ENCODE results near the gene RNF223. TPM values are rescaled to one million over a fixed set of nuclear protein-coding genes. Genes with fewer than 3 reads are reported as not detected.

The RNF223 gene
- total RNA-seq, 1 donor from 2014 or later = not detected

DNA sequence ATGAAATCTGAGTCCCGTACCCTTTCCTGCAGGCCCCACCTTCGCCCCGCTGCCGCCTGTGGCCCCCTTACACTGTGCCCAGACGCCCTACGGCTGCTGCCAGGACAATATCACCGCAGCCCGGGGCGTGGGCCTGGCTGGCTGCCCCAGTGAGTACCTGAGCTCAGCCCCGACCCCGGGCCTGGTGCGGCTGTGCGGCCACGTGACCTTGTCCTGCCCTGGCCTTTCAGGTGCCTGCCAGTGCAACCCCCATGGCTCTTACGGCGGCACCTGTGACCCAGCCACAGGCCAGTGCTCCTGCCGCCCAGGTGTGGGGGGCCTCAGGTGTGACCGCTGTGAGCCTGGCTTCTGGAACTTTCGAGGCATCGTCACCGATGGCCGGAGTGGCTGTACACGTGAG, 29.0 kb downstream of the RNF223 start:
- CTCF ChIA-PET = no interaction called here
- peaks cover under 1% of the 10 kb centered on the region for H3K4me1 Mint-ChIP-seq

GRCh38 chr1:1044455-1045078, 29.5 kb downstream of the RNF223 start:
- intact Hi-C loops (cut with micrococcal nuclease) = no loop called here
- POLR2A ChIA-PET = interaction anchor here (1.0 to 1.4 kb wide), 2 partner anchors 11 to 19 kb away, joined by 3 read pairs; no protein-coding TSS in a partner anchor
- TF ChIP-seq CTCF (IDR thresholded peaks at IDR 0.05) = no peak
- Mint-ChIP-seq H3K9me3 (no peaks in the 10 kb centered on the region), H3K4me1 (peaks cover 6% of the 10 kb centered on the region), H3K27ac (no peak overlapping the region), H3K36me3 (ENCODE audit: low read depth) (no peaks in the 10 kb centered on the region), H3K4me3 (no peak overlapping the region), H3K27me3 (no peaks in the 10 kb centered on the region)
- ATAC-seq (ENCODE audit: low read depth) (no peak), DNase-seq (no peak)
- CTCF ChIA-PET = no interaction called here

More for the DNA sequence above, 29.0 kb downstream of the RNF223 start:
- H3K4me3 Mint-ChIP-seq = no peak overlapping the region
- H3K27ac Mint-ChIP-seq = no peak overlapping the region
- ATAC-seq (ENCODE audit: low read depth) (no peak), DNase-seq (no peak)
- H3K27me3 Mint-ChIP-seq = no peaks in the 10 kb centered on the region
- H3K36me3 Mint-ChIP-seq (ENCODE audit: low read depth) = no peaks in the 10 kb centered on the region
- no peaks in the 10 kb centered on the region for H3K9me3 Mint-ChIP-seq
- no peak for TF ChIP-seq CTCF (IDR thresholded peaks at IDR 0.05)
- intact Hi-C loops (cut with micrococcal nuclease) = no loop called here
- POLR2A ChIA-PET = interaction anchor here (1.0 to 1.4 kb wide), 2 partner anchors 12 to 18 kb away, joined by 3 read pairs; no protein-coding TSS in a partner anchor

DNA sequence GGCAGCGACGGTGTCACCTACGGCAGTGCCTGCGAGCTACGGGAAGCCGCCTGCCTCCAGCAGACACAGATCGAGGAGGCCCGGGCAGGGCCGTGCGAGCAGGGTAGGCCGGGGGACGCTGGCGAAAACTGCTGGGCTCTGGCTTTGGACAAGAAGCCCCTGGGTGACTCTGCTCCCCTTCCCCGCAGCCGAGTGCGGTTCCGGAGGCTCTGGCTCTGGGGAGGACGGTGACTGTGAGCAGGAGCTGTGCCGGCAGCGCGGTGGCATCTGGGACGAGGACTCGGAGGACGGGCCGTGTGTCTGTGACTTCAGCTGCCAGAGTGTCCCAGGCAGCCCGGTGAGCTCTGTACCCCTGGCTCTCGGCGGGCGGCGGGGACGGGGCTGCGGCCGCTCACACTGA, 30.2 kb downstream of the RNF223 start:
- H3K36me3 Mint-ChIP-seq (ENCODE audit: low read depth) = no peaks in the 10 kb centered on the region
- intact Hi-C loops (cut with micrococcal nuclease) = no loop called here

GRCh38 chr1:1043411-1043810, 30.7 kb downstream of the RNF223 start:
- peaks cover 8% of the 10 kb centered on the region for H3K27me3 Mint-ChIP-seq
- no peak overlapping the region for H3K27ac Mint-ChIP-seq
- no peaks in the 10 kb centered on the region for H3K36me3 Mint-ChIP-seq (ENCODE audit: low read depth)
- intact Hi-C loops (cut with micrococcal nuclease) = no loop called here
- ChIA-PET POLR2A (no interaction called here), CTCF (no interaction called here)
- H3K4me3 Mint-ChIP-seq = no peak overlapping the region
- ATAC-seq (ENCODE audit: low read depth) = no peak
- no peak for TF ChIP-seq CTCF (IDR thresholded peaks at IDR 0.05)
- no peaks in the 10 kb centered on the region for H3K9me3 Mint-ChIP-seq
- peaks cover 18% of the 10 kb centered on the region for H3K4me1 Mint-ChIP-seq
- DNase-seq = no peak

More for the DNA sequence above, 30.2 kb downstream of the RNF223 start:
- no peak for ATAC-seq (ENCODE audit: low read depth)
- Mint-ChIP-seq H3K4me3 (no peak overlapping the region), H3K9me3 (no peaks in the 10 kb centered on the region), H3K27ac (no peak overlapping the region), H3K27me3 (peaks cover 3% of the 10 kb centered on the region), H3K4me1 (peaks cover 13% of the 10 kb centered on the region)
- TF ChIP-seq CTCF (IDR thresholded peaks at IDR 0.05) = no peak
- CTCF ChIA-PET = no interaction called here
- POLR2A ChIA-PET = interaction anchor here (0.6 to 1.4 kb wide), 2 partner anchors 9 to 11 kb away, joined by 3 to 11 read pairs; no protein-coding TSS in a partner anchor
- no peak for DNase-seq

DNA sequence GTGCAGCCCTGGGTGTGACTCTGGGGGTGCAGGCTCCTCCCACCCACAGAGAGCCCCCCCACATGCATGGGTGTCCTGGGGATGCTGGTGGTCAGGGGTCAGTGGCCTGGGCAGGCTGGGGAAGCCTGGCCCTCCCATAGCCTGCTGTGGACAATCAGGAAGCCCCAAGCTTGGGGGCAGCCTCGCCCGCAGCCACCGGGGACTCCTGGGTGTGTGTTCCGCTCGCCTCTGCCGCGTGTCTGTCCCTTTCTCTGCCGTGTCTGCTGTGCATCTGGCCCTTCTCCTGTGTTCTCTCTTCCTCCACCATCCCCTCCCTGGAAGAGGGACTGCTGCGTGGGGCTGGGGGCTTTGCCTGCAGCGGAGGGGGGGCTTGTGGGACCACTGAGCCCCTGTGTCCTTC, 31.3 kb downstream of the RNF223 start:
- H3K4me1 Mint-ChIP-seq = peaks cover 22% of the 10 kb centered on the region
- H3K36me3 Mint-ChIP-seq (ENCODE audit: low read depth) = no peaks in the 10 kb centered on the region
- TF ChIP-seq CTCF (IDR thresholded peaks at IDR 0.05) = no peak
- CTCF ChIA-PET = no interaction called here
- H3K4me3 Mint-ChIP-seq = no peak overlapping the region
- no peak overlapping the region for H3K27ac Mint-ChIP-seq
- no peaks in the 10 kb centered on the region for H3K9me3 Mint-ChIP-seq
- ATAC-seq (ENCODE audit: low read depth) = no peak
- peaks cover 9% of the 10 kb centered on the region for H3K27me3 Mint-ChIP-seq
- intact Hi-C loops (cut with micrococcal nuclease) = no loop called here
- POLR2A ChIA-PET = no interaction called here
- no peak for DNase-seq

All from activated B cell treated with CpG ODN at 0.5 μM for 24 hours (primary cell).